C4-2B (cell line): ENCODE data around the gene CD8B2.

Experiments
- CTCF ChIP-seq: fragments of 450-650 bp; conservative IDR thresholded peaks from 2 replicates; pipeline ENCODE4 v1.5.1; 2017; ENCODE audit warnings: mild to moderate bottlenecking
- ZFX ChIP-seq: fragments of 450-650 bp; IDR thresholded peaks from 2 replicates; pipeline ENCODE4 v1.6.1; 2017

DNA sequence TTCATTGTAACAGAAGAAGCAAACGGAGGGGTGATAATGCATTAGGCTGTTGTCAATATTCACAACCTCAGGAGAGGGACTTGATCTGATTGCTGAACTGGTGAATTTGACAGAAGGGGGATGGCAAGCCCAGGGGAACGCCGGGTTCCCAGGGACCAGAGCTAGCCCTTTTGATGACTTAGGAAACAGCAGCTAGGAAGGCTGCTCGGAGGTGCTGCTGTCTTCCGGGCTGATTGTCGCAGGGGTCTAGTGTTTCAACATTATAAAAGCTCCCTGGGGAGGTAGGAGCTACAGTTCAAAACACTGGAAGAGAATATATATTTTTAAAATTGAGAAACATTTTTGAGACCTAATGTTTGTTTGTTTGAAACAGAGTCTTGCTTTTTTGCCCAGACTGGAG, 47.3 kb downstream of the CD8B2 start:
- no peak for TF ChIP-seq CTCF
- no peak for TF ChIP-seq ZFX
